Activated CD4-positive, alpha-beta T cell treated with anti-CD3 and anti-CD28 coated beads for 36 hours (primary cell): ENCODE data around the gene SLC35F4. TPM values are rescaled to one million over a fixed set of nuclear protein-coding genes. Genes with fewer than 3 reads are reported as not detected.

Experiments
- ATAC-seq: fragments of 200-7000 bp; cut with Tn5 transposase; one replicate; pipeline ENCODE4 v1.10.0; 2021; ENCODE audit warnings: mild to moderate bottlenecking, moderate library complexity
- CTCF ChIA-PET: fragments of 350-600 bp; sonication (Branson Sonifier 250); formaldehyde crosslinking; loops from one replicate; lab custom pipeline; 2021; ENCODE audit warnings: antibody characterized with exemption; lab: Charles Lee
- POLR2A ChIA-PET: fragments of 350-600 bp; sonication (Branson Sonifier 250); formaldehyde crosslinking; loops from one replicate; lab custom pipeline; 2021; ENCODE audit warnings: antibody characterized with exemption, inconsistent platforms; lab: Charles Lee
- DNase-seq: peaks from one replicate; pipeline ENCODE4 v3.0.0-alpha.2; 2020
- H3K27ac Mint-ChIP-seq: one replicate; pipeline ENCODE4 v1.8.0; 2021; ENCODE audit warnings: mixed read lengths
- H3K27me3 Mint-ChIP-seq: one replicate; pipeline ENCODE4 v1.8.0; 2021; ENCODE audit warnings: mixed read lengths
- H3K36me3 Mint-ChIP-seq: one replicate; pipeline ENCODE4 v1.8.0; 2021; ENCODE audit warnings: low read depth, mixed read lengths
- H3K4me1 Mint-ChIP-seq: one replicate; pipeline ENCODE4 v1.8.0; 2021; ENCODE audit warnings: mixed read lengths
- H3K4me3 Mint-ChIP-seq: one replicate; pipeline ENCODE4 v1.8.0; 2021; ENCODE audit warnings: mild to moderate bottlenecking, moderate library complexity, mixed read lengths
- H3K9me3 Mint-ChIP-seq: one replicate; pipeline ENCODE4 v1.8.0; 2021; ENCODE audit warnings: low read depth, mixed read lengths
- intact Hi-C, 2 experiments: fragments of 100-400 bp; cut with DNase I in 1 of 2; cut with micrococcal nuclease in 1 of 2; formaldehyde crosslinking; loops; one replicate each; pipeline versions ENCODE4 v1.14.2 to v1.15.1; 2022 to 2024; cut with DNase I, micrococcal nuclease
- total RNA-seq, 2 experiments: library from RNA; stranded (reverse); gene quantifications; one replicate each; pipeline ENCODE4 v1.2.3, GENCODE V29; 2021

SLC35F4 gene
- total RNA-seq, 2 experiments from 2014 or later, result not detected

DNA sequence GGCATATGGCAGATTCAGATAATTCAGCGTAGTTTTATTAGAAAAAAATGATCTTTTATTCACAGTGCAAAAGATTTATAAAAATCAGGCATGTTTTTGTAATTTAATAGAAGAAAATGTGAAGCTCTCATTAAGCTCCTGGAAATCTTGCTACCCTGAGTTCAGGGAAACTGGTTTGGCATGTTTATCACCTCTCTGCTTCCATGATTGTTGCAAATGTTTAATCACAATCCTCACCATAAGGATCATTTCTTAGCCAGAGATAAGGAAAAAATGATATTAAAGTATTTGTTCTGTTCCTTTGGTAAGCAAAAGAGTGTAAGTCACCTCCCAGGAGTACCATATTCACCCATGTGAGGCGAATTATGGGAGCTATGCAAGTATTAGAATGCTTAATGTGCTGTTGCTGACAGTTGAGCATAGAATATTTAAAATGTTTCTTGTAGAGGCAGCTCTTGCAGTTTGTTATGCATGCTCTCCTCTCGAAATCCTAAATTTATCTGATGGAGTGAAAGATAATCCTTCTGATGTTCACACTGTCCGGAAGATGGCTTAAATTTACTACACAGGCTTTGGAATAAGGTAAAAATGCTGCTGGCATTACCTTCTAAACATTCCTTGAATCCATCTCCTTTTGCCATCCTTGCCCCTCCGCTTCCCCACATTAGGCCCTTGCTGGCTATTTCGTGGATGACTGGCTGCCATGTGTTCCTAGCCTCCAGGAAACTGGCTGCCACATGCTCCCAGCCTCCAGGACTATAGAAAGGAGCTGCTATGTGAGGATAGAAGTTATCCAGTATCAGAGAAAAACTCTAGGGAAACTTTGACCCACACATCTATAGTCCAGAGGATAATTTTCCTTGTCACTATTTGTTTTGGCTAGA is 256.5 kb downstream of the SLC35F4 start:
- Mint-ChIP-seq H3K9me3 (peaks cover 10% of the 10 kb centered on the region), H3K27me3 (peaks cover 3% of the 10 kb centered on the region)
- POLR2A ChIA-PET, result no interaction called here

DNA sequence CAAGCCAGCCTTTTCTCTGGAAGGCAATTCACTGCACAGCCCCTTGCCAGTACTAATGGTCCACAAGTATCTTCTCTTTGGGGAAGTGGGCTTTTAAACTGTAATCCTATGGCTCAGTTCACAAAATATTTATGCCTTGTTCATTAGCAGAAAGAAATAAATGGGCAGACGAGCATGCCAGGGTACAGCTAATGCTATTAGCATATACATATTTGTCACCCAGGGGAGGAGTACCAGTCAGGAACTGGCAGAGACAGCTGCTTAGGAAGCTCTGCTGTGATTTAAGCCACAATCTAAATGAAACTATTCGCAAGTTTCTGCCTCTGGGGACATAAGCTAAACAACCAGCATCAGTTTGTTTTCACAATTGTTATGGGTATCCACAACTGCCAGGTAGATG is 258.8 kb downstream of the SLC35F4 start:
- CTCF ChIA-PET, result no interaction called here
- peaks cover 3% of the 10 kb centered on the region for H3K27me3 Mint-ChIP-seq
- H3K4me1 Mint-ChIP-seq, result no peaks in the 10 kb centered on the region
- POLR2A ChIA-PET, result no interaction called here
- H3K36me3 Mint-ChIP-seq, result no peaks in the 10 kb centered on the region
- no peak overlapping the region for H3K27ac Mint-ChIP-seq
- DNase-seq, result no peak
- peaks cover 10% of the 10 kb centered on the region for H3K9me3 Mint-ChIP-seq
- no peak for ATAC-seq
- intact Hi-C loops, result no loop called here
- no peak overlapping the region for H3K4me3 Mint-ChIP-seq

More for the DNA sequence above, 256.5 kb downstream of the SLC35F4 start:
- ATAC-seq, result no peak
- Mint-ChIP-seq H3K4me1 (no peaks in the 10 kb centered on the region), H3K36me3 (no peaks in the 10 kb centered on the region), H3K4me3 (no peak overlapping the region), H3K27ac (no peak overlapping the region)
- intact Hi-C loops, result no loop called here
- CTCF ChIA-PET, result no interaction called here
- DNase-seq, result no peak

GRCh38 chr14:57583396-57583795 is 282.5 kb downstream of the SLC35F4 start:
- Mint-ChIP-seq H3K9me3 (peaks cover 5% of the 10 kb centered on the region), H3K4me1 (no peaks in the 10 kb centered on the region), H3K4me3 (no peak overlapping the region), H3K27me3 (peaks cover 2% of the 10 kb centered on the region), H3K36me3 (no peaks in the 10 kb centered on the region), H3K27ac (no peak overlapping the region)
- DNase-seq (no peak), ATAC-seq (no peak)
- intact Hi-C loops, result no loop called here
- ChIA-PET POLR2A (no interaction called here), CTCF (no interaction called here)

- Mint-ChIP-seq H3K27me3 (peaks cover 2% of the 10 kb centered on the region), H3K4me3 (no peak overlapping the region), H3K27ac (no peak overlapping the region), H3K9me3 (peaks cover 5% of the 10 kb centered on the region), H3K36me3 (no peaks in the 10 kb centered on the region), H3K4me1 (no peaks in the 10 kb centered on the region)
- intact Hi-C loops, result no loop called here
- POLR2A ChIA-PET, result no interaction called here
- DNase-seq, result no peak
- no peak for ATAC-seq
- CTCF ChIA-PET, result no interaction called here
Measured at GRCh38 chr14:57582746-57583145, 283.1 kb downstream of the SLC35F4 start.

- Mint-ChIP-seq H3K4me1 (no peaks in the 10 kb centered on the region), H3K36me3 (no peaks in the 10 kb centered on the region), H3K4me3 (no peak overlapping the region), H3K27ac (no peak overlapping the region), H3K27me3 (peaks cover 2% of the 10 kb centered on the region), H3K9me3 (peaks cover 2% of the 10 kb centered on the region)
- intact Hi-C loops, result no loop called here
- POLR2A ChIA-PET, result no interaction called here
- CTCF ChIA-PET, result no interaction called here
- DNase-seq (no peak), ATAC-seq (no peak)
Measured at GRCh38 chr14:57578801-57579200, 287.1 kb downstream of the SLC35F4 start.

DNA sequence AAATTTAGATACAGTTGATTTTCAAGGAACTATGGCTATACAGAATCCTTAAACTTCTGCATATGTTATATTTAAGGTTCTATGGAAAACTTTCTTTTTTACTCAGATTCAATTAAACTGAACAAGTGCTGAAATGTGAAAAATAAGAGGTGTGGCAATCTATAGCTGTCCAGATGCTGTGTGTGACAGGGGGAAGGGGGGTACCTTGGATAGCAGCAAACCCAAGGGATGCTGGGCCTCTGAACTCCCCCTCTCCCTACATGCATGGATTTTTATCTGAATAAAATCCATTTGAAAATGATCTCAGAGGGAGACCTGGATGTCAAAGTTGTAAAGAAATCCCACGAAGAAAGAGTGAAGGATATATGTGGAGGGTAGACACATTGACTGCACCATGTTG is 289.4 kb downstream of the SLC35F4 start:
- no peak overlapping the region for H3K4me3 Mint-ChIP-seq
- H3K9me3 Mint-ChIP-seq, result no peaks in the 10 kb centered on the region
- no peaks in the 10 kb centered on the region for H3K27me3 Mint-ChIP-seq
- no peak for ATAC-seq
- H3K36me3 Mint-ChIP-seq, result no peaks in the 10 kb centered on the region
- POLR2A ChIA-PET, result no interaction called here
- intact Hi-C loops, result no loop called here
- no peaks in the 10 kb centered on the region for H3K4me1 Mint-ChIP-seq
- no peak for DNase-seq
- H3K27ac Mint-ChIP-seq, result no peak overlapping the region
- CTCF ChIA-PET, result no interaction called here

GRCh38 chr14:57575482-57575881 is 290.4 kb downstream of the SLC35F4 start:
- DNase-seq, result no peak
- no peaks in the 10 kb centered on the region for H3K4me1 Mint-ChIP-seq
- H3K9me3 Mint-ChIP-seq, result no peaks in the 10 kb centered on the region
- ChIA-PET POLR2A (no interaction called here), CTCF (no interaction called here)
- H3K27ac Mint-ChIP-seq, result no peak overlapping the region
- H3K4me3 Mint-ChIP-seq, result no peak overlapping the region
- H3K27me3 Mint-ChIP-seq, result no peaks in the 10 kb centered on the region
- intact Hi-C loops, result no loop called here
- no peak for ATAC-seq
- H3K36me3 Mint-ChIP-seq, result no peaks in the 10 kb centered on the region

DNA sequence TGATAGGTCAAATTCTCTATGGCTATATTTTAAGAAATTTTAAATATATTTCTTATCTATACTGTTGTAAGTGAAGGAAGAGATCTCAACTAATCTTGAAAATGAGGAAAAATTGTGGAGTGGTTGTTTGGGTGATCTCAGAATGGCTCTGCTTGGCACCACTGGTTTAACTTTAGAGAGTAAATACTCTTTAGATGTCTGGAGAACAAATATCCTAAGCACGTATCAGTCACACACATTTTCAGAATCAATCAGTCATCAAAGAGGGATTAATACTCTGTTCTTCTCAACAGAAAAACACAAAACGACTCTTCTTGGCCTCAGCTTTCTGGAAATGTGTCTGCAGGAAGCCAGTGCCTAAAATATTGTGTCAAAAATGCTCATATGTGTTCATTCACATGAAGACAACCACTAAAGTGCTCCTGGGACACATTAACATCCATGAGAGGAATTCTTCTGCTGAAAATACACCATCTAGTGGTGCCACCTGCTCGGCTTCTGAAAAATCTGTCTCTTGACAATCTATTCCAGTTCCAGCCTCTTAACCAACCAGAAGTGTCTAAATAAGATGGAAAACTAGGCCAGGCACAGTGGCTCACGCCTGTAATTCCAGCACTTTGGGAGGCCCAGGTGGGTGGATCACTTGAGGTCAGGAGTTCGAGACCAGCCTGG is 291.1 kb downstream of the SLC35F4 start:
- no peak for DNase-seq
- intact Hi-C loops, result no loop called here
- no peak overlapping the region for H3K27ac Mint-ChIP-seq
- no peaks in the 10 kb centered on the region for H3K36me3 Mint-ChIP-seq
- ChIA-PET CTCF (no interaction called here), POLR2A (no interaction called here)
- ATAC-seq, result no peak
- no peaks in the 10 kb centered on the region for H3K9me3 Mint-ChIP-seq
- H3K4me3 Mint-ChIP-seq, result no peak overlapping the region
- H3K4me1 Mint-ChIP-seq, result no peaks in the 10 kb centered on the region
- no peaks in the 10 kb centered on the region for H3K27me3 Mint-ChIP-seq

- Mint-ChIP-seq H3K27me3 (no peaks in the 10 kb centered on the region), H3K4me3 (no peak overlapping the region), H3K36me3 (no peaks in the 10 kb centered on the region), H3K4me1 (no peaks in the 10 kb centered on the region), H3K9me3 (no peaks in the 10 kb centered on the region), H3K27ac (no peak overlapping the region)
- CTCF ChIA-PET, result no interaction called here
- DNase-seq (no peak), ATAC-seq (no peak)
- POLR2A ChIA-PET, result no interaction called here
- intact Hi-C loops, result no loop called here
Measured at GRCh38 chr14:57573173-57573572, 292.7 kb downstream of the SLC35F4 start.

DNA sequence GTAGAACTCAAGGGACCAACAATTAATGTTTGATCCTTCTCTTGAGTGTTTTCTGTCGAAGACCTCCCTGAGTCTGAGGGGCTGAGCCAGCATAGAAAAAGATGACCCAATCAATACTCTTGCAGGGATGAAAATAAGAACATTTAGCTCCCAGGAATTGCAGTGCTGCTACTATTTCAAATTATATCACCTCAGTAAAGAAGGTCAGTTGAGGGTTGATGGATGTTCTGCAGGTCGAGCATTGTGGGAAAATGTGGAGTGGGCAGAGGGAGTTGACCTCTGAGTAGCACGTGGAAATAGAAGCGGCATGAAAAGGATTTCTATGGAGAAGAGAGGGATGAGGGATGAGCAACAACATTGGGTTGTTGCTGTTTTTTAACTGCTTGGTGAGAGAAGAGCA is 297.3 kb downstream of the SLC35F4 start:
- no peak for ATAC-seq
- Mint-ChIP-seq H3K4me3 (no peak overlapping the region), H3K27me3 (no peaks in the 10 kb centered on the region)

GRCh38 chr14:57567220-57567619 is 298.7 kb downstream of the SLC35F4 start:
- intact Hi-C loops, result no loop called here

More for the DNA sequence above, 297.3 kb downstream of the SLC35F4 start:
- no peak for DNase-seq
- intact Hi-C loops, result no loop called here
- H3K27ac Mint-ChIP-seq, result no peak overlapping the region
- H3K36me3 Mint-ChIP-seq, result no peaks in the 10 kb centered on the region
- no peaks in the 10 kb centered on the region for H3K4me1 Mint-ChIP-seq
- ChIA-PET POLR2A (no interaction called here), CTCF (interaction anchor here (0.6 kb wide), 1 partner anchor 932 kb away, joined by 6 read pairs; no protein-coding TSS in a partner anchor)
- no peaks in the 10 kb centered on the region for H3K9me3 Mint-ChIP-seq

DNA sequence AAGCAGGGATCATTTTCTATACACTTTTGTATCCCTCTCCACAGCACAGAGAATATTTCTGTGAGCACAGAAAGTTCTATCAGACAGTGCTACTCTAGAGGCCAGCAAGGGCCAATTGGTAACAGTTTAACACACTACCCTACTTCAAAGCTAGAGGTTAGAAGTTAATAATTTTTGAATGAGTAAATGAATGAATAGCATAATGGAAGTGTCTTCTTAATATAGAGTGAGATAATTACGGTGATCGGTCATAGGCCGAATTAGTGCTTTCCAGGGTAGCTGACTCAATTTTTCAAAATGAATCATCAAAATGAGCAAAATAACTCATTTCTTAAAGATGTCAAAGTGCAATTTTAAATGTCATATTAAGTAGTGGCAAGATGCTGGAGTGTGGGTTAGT is 305.2 kb downstream of the SLC35F4 start:
- ChIA-PET POLR2A (no interaction called here), CTCF (no interaction called here)
- Mint-ChIP-seq H3K27me3 (no peaks in the 10 kb centered on the region), H3K4me1 (no peaks in the 10 kb centered on the region), H3K4me3 (no peak overlapping the region), H3K9me3 (no peaks in the 10 kb centered on the region), H3K36me3 (no peaks in the 10 kb centered on the region), H3K27ac (no peak overlapping the region)
- intact Hi-C loops, result no loop called here
- no peak for DNase-seq
- ATAC-seq, result no peak

More at GRCh38 chr14:57567220-57567619, 298.7 kb downstream of the SLC35F4 start:
- no peaks in the 10 kb centered on the region for H3K27me3 Mint-ChIP-seq
- no peaks in the 10 kb centered on the region for H3K9me3 Mint-ChIP-seq
- POLR2A ChIA-PET, result no interaction called here
- no peak overlapping the region for H3K4me3 Mint-ChIP-seq
- DNase-seq (no peak), ATAC-seq (no peak)
- CTCF ChIA-PET, result no interaction called here
- no peaks in the 10 kb centered on the region for H3K36me3 Mint-ChIP-seq
- H3K27ac Mint-ChIP-seq, result no peak overlapping the region
- no peaks in the 10 kb centered on the region for H3K4me1 Mint-ChIP-seq
